ENCODE measurements around the gene ANKRD42.
"Not testable (repeated sequence)": the region's sequence is repeated elsewhere in the genome, so short reads cannot be mapped to it uniquely, and the experiment has no call there.

The ANKRD42 gene

DNA sequence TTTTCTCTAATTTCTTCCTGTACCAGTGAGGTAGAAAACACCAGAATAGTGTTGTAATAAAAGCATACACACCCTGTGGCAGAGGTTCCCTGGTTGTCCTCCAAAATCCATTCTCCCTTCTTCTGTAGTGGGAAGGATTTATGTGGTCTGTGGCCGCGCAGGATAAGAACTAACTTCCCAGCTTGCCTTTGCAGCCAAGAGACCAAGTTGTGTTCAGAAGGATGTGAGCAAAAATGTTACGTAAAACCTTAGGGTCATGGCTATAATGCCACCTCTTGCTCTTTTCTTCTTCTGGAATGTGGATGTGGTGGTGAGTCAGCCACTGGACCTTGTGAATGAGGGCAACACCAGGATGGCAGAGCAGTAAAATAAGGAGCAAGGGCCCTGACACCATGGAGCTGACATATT is 64.3 kb downstream of the ANKRD42 start:
- Histone ChIP-seq H3K36me3 (ENCODE audit: control insufficient read depth, insufficient read depth, low read length) (peaks cover 26% of the 10 kb centered on the region), H3K27ac (ENCODE audit: insufficient read depth, low read length, poor library complexity, severe bottlenecking) (no peak overlapping the region), H3K4me1 (ENCODE audit: control insufficient read depth, insufficient read depth, low read length, poor library complexity, severe bottlenecking) (no peaks in the 10 kb centered on the region), H3K27me3 (replicated peaks; ENCODE audit: control insufficient read depth, insufficient read depth, low read length, poor library complexity, severe bottlenecking) (no peaks in the 10 kb centered on the region), H3K4me3 (ENCODE audit: insufficient read depth, low read depth, low read length, poor library complexity, severe bottlenecking) (no peak overlapping the region), H3K9me3 (ENCODE audit: control insufficient read depth, low read length) (no peaks in the 10 kb centered on the region)
- DNase-seq, result no peak

DNA sequence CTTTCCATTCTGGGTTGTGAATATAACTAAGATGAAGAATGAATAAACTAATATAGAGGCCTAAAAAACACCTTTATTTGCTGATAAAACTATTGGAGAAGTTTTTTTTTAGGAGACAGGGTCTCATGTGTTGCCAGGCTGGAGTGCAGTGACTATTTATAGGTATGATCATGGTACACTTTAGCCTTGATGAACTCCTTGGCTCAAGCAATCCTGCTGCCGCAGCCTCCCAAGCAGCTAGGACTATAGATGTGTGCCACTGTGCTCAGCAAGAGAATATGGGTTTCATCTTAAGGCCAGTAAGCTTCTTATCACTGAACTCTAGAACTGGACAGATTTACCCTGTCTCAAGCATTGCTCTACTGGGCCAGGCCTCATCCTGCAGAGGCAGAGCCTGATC is 66.0 kb downstream of the ANKRD42 start:
- Histone ChIP-seq H3K4me3 (ENCODE audit: insufficient read depth, low read depth, low read length, poor library complexity, severe bottlenecking) (no peak overlapping the region), H3K27ac (ENCODE audit: insufficient read depth, low read length, poor library complexity, severe bottlenecking) (no peak overlapping the region), H3K4me1 (ENCODE audit: control insufficient read depth, insufficient read depth, low read length, poor library complexity, severe bottlenecking) (no peaks in the 10 kb centered on the region), H3K36me3 (ENCODE audit: control insufficient read depth, insufficient read depth, low read length) (peaks cover 33% of the 10 kb centered on the region), H3K27me3 (replicated peaks; ENCODE audit: control insufficient read depth, insufficient read depth, low read length, poor library complexity, severe bottlenecking) (no peaks in the 10 kb centered on the region), H3K9me3 (ENCODE audit: control insufficient read depth, low read length) (no peaks in the 10 kb centered on the region)
- DNase-seq, result no peak

DNA sequence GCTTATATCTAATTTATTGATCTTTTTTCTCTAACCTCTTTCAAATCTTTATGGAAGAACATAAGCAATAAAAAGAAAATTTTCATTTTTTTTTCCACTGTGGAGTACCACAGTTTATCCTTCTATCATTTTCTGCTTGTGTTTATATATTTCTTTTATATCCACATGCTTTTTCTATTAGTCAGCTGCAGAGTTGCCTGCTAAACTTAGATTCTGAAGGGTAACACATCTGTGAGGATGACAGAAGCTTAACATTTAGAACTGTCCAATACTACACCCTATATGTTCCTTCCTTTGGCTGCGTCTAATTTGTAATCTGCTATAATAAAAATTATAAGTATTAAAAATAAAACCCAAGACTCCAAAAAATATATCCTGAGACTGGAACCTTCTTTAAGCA is 71.8 kb downstream of the ANKRD42 start:
- no peaks in the 10 kb centered on the region for H3K27me3 ChIP-seq (replicated peaks; ENCODE audit: control insufficient read depth, insufficient read depth, low read length, poor library complexity, severe bottlenecking)
- no peaks in the 10 kb centered on the region for H3K9me3 ChIP-seq (ENCODE audit: control insufficient read depth, low read length)
- H3K36me3 ChIP-seq (ENCODE audit: control insufficient read depth, insufficient read depth, low read length), result peaks cover 27% of the 10 kb centered on the region
- no peak overlapping the region for H3K27ac ChIP-seq (ENCODE audit: insufficient read depth, low read length, poor library complexity, severe bottlenecking)
- no peak for DNase-seq
- H3K4me1 ChIP-seq (ENCODE audit: control insufficient read depth, insufficient read depth, low read length, poor library complexity, severe bottlenecking), result no peaks in the 10 kb centered on the region
- no peak overlapping the region for H3K4me3 ChIP-seq (ENCODE audit: insufficient read depth, low read depth, low read length, poor library complexity, severe bottlenecking)

DNA sequence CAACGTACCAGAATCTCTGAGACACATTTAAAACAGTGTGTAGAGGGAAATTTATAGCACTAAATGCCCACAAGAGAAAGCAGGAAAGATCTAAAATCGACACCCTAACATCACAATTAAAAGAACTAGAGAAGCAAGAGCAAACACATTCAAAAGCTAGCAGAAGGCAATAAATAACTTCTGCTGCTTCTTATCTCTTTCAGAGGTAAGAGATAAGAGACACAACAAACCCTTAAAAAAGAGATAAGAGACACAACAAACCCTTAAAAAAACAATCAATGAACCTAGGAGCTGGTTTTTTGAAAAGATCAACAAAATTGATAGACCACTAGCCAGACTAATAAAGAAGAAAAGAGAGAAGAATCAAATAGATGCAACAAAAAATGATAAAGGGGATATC is 75.6 kb downstream of the ANKRD42 start:
- H3K9me3 ChIP-seq (ENCODE audit: control insufficient read depth, low read length); H3K27ac ChIP-seq (ENCODE audit: insufficient read depth, low read length, poor library complexity, severe bottlenecking); H3K4me1 ChIP-seq (ENCODE audit: control insufficient read depth, insufficient read depth, low read length, poor library complexity, severe bottlenecking); DNase-seq; H3K4me3 ChIP-seq (ENCODE audit: insufficient read depth, low read depth, low read length, poor library complexity, severe bottlenecking); H3K27me3 ChIP-seq (replicated peaks; ENCODE audit: control insufficient read depth, insufficient read depth, low read length, poor library complexity, severe bottlenecking): not testable (repeated sequence)
- H3K36me3 ChIP-seq (ENCODE audit: control insufficient read depth, insufficient read depth, low read length), result peaks cover 27% of the 10 kb centered on the region

DNA sequence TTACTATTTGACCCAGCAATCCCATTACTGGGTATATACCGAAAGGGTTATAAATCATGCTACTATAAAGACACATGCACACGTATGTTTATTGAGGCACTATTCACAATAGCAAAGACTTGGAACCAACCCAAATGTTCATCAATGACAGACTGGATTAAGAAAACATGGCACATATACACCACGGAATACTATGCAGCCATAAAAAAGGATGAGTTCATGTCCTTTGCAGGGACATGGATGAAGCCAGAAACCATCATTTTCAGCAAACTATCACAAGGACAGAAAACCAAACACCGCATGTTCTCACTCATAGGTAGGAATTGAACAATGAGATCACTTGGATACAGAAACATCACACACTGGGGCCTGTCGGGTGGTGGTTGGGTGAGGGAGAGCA is 78.2 kb downstream of the ANKRD42 start:
- H3K36me3 ChIP-seq (ENCODE audit: control insufficient read depth, insufficient read depth, low read length), result peaks cover 23% of the 10 kb centered on the region
- not testable (repeated sequence) for H3K4me3 ChIP-seq (ENCODE audit: insufficient read depth, low read depth, low read length, poor library complexity, severe bottlenecking); H3K4me1 ChIP-seq (ENCODE audit: control insufficient read depth, insufficient read depth, low read length, poor library complexity, severe bottlenecking)

DNA sequence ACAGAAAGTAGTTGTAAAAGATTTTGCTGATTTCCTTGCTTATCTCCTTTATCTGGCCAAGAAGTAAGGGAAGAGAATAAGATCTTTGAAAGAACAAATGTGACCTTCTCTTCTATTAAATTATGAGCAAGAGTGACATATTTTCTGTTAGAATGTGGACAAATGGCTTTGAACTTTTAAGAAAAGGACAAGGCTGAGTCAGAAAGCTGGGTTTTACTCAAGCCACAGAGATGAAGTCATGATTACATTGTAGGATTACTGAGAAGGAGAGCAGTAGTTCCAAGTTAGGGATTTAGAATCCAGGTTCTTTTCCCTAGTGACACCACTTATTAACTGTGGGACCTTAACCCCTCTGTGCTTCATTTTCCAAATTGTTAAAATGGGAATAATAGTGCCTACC is 79.1 kb downstream of the ANKRD42 start:
- peaks cover 28% of the 10 kb centered on the region for H3K36me3 ChIP-seq (ENCODE audit: control insufficient read depth, insufficient read depth, low read length)
- DNase-seq, result no peak
- H3K9me3 ChIP-seq (ENCODE audit: control insufficient read depth, low read length), result no peaks in the 10 kb centered on the region
- H3K27ac ChIP-seq (ENCODE audit: insufficient read depth, low read length, poor library complexity, severe bottlenecking), result no peak overlapping the region
- H3K4me3 ChIP-seq (ENCODE audit: insufficient read depth, low read depth, low read length, poor library complexity, severe bottlenecking), result no peak overlapping the region
- H3K27me3 ChIP-seq (replicated peaks; ENCODE audit: control insufficient read depth, insufficient read depth, low read length, poor library complexity, severe bottlenecking), result no peaks in the 10 kb centered on the region
- H3K4me1 ChIP-seq (ENCODE audit: control insufficient read depth, insufficient read depth, low read length, poor library complexity, severe bottlenecking), result no peaks in the 10 kb centered on the region

More for the DNA sequence above, 78.2 kb downstream of the ANKRD42 start:
- not testable (repeated sequence) for DNase-seq; H3K27ac ChIP-seq (ENCODE audit: insufficient read depth, low read length, poor library complexity, severe bottlenecking); H3K9me3 ChIP-seq (ENCODE audit: control insufficient read depth, low read length); H3K27me3 ChIP-seq (replicated peaks; ENCODE audit: control insufficient read depth, insufficient read depth, low read length, poor library complexity, severe bottlenecking)

DNA sequence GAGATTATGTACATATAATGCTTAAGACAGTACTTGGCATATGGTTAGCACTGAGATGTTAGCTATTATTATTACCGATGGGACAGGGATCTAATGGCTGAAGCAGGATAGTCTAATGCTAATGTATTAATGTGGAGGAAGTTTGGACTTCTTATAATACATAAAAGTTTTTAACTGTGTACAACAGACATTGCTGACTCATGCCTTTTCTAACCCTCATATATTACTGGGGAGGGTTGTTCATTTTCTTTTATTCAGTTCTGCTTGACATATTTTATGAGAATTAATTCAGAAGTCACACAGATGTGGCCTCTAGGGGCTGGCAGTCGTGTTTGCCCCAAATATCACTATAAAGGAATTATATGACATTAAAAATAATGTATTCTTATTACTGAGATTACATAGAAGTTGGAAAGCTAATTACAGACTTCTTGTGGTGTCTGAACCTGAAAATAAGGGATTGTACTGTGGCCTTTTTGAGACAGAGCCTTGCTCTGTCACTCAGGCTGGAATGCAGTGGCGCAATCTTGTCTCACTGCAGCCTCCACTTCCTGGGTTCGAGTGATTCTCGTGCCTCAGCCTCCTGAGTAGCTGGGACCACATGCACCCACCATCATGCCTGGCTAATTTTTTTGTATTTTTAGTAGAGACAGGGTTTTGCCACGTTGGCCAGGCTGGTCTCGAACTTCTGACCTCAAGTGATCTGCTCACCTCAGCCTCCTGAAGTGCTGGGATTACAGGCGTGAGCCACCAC is 82.6 kb downstream of the ANKRD42 start:
- Histone ChIP-seq H3K27ac (ENCODE audit: insufficient read depth, low read length, poor library complexity, severe bottlenecking) (no peak overlapping the region), H3K36me3 (ENCODE audit: control insufficient read depth, insufficient read depth, low read length) (peaks cover 40% of the 10 kb centered on the region), H3K27me3 (replicated peaks; ENCODE audit: control insufficient read depth, insufficient read depth, low read length, poor library complexity, severe bottlenecking) (no peaks in the 10 kb centered on the region), H3K4me3 (ENCODE audit: insufficient read depth, low read depth, low read length, poor library complexity, severe bottlenecking) (no peak overlapping the region), H3K9me3 (ENCODE audit: control insufficient read depth, low read length) (no peaks in the 10 kb centered on the region), H3K4me1 (ENCODE audit: control insufficient read depth, insufficient read depth, low read length, poor library complexity, severe bottlenecking) (no peaks in the 10 kb centered on the region)
- DNase-seq, result no peak

DNA sequence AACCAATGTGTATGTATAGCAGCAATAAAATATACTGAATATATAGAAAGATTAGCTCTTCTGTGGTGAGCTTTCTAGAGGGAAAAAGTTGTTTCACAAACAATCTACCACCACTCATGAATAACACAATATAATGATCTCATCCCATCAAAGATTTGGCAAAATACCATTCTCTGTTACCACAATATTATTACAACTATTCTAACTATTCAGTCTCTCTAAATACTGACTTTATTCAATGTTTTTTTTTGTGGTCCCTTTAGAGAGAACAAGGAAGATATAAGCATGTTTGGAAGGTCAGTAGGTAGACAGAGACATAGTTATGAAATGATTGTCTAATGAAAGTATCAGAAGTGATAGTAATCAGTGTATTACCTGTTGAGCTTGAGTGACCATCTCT is 84.8 kb downstream of the ANKRD42 start:
- Histone ChIP-seq H3K4me3 (ENCODE audit: insufficient read depth, low read depth, low read length, poor library complexity, severe bottlenecking) (no peak overlapping the region), H3K36me3 (ENCODE audit: control insufficient read depth, insufficient read depth, low read length) (peaks cover 32% of the 10 kb centered on the region)

DNA sequence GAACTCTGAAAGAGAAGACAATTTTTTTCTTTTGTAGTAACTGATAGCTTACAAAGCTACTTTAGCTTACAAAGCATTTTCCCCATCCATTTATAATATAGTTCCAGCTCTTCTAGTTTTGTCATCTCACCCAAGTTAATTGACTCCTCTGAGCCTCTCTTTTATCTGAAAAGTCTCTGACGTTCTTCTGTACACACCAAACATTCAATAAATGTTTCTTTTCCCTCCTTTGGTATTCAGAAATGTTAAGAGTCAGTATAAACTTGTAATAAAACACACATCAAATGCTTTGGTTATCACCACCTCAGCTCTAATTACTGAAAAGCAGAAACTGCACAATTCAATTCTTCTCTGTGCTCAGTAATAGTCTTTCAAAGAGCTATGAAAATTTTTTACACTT is 86.7 kb downstream of the ANKRD42 start:
- H3K4me1 ChIP-seq (ENCODE audit: control insufficient read depth, insufficient read depth, low read length, poor library complexity, severe bottlenecking), result peaks cover 4% of the 10 kb centered on the region
- no peak overlapping the region for H3K4me3 ChIP-seq (ENCODE audit: insufficient read depth, low read depth, low read length, poor library complexity, severe bottlenecking)
- H3K27me3 ChIP-seq (replicated peaks; ENCODE audit: control insufficient read depth, insufficient read depth, low read length, poor library complexity, severe bottlenecking), result no peaks in the 10 kb centered on the region
- no peak for DNase-seq
- peaks cover 23% of the 10 kb centered on the region for H3K36me3 ChIP-seq (ENCODE audit: control insufficient read depth, insufficient read depth, low read length)
- H3K27ac ChIP-seq (ENCODE audit: insufficient read depth, low read length, poor library complexity, severe bottlenecking), result no peak overlapping the region
- H3K9me3 ChIP-seq (ENCODE audit: control insufficient read depth, low read length), result no peaks in the 10 kb centered on the region

More for the DNA sequence above, 84.8 kb downstream of the ANKRD42 start:
- Histone ChIP-seq H3K4me1 (ENCODE audit: control insufficient read depth, insufficient read depth, low read length, poor library complexity, severe bottlenecking) (no peaks in the 10 kb centered on the region), H3K27me3 (replicated peaks; ENCODE audit: control insufficient read depth, insufficient read depth, low read length, poor library complexity, severe bottlenecking) (no peaks in the 10 kb centered on the region), H3K9me3 (ENCODE audit: control insufficient read depth, low read length) (no peaks in the 10 kb centered on the region), H3K27ac (ENCODE audit: insufficient read depth, low read length, poor library complexity, severe bottlenecking) (no peak overlapping the region)
- no peak for DNase-seq

DNA sequence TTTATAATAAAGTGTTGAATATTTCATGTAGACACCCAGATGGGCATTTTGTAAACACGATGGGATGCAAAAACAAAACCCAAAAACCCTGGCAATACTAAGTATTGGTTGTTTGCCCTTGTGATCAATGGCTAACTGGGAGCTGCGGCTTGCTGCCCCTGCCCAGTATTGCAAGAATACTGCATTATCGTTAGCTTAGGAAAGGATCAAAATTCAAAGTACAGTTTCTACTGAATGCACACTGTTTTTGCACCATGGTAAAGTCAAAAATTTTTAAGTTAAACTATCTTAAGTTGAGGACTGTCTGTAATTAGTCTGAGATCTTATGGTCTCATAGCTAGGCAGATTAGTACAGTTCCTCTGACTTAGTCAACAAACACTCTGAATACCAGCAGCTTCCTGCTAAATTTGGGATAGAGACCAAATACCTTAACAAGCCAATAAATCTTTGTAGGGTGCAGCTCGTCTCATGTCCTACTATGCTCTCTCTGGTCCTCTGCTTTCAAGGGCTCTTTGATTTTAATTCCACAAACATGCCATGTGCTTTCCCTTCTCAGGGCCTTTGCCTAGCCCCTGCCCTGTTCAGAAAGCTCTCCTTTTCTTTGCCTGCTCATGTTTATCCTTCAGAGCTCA is 88.7 kb downstream of the ANKRD42 start:
- no peak overlapping the region for H3K27ac ChIP-seq (ENCODE audit: insufficient read depth, low read length, poor library complexity, severe bottlenecking)
- H3K36me3 ChIP-seq (ENCODE audit: control insufficient read depth, insufficient read depth, low read length), result peaks cover 13% of the 10 kb centered on the region
- no peaks in the 10 kb centered on the region for H3K27me3 ChIP-seq (replicated peaks; ENCODE audit: control insufficient read depth, insufficient read depth, low read length, poor library complexity, severe bottlenecking)
- no peak for DNase-seq
- H3K4me1 ChIP-seq (ENCODE audit: control insufficient read depth, insufficient read depth, low read length, poor library complexity, severe bottlenecking), result peaks cover 4% of the 10 kb centered on the region
- H3K4me3 ChIP-seq (ENCODE audit: insufficient read depth, low read depth, low read length, poor library complexity, severe bottlenecking), result no peak overlapping the region
- no peaks in the 10 kb centered on the region for H3K9me3 ChIP-seq (ENCODE audit: control insufficient read depth, low read length)
